ENCODE results near the gene ME1. TPM values are rescaled to one million over a fixed set of nuclear protein-coding genes. Genes with fewer than 3 reads are reported as not detected.

Gene ME1
- total and polyA plus RNA-seq, 2 donors (not counting 3 experiments of a cell fraction or from before 2014, with no cell fraction given) = 7.3 to 29.3 TPM

DNA sequence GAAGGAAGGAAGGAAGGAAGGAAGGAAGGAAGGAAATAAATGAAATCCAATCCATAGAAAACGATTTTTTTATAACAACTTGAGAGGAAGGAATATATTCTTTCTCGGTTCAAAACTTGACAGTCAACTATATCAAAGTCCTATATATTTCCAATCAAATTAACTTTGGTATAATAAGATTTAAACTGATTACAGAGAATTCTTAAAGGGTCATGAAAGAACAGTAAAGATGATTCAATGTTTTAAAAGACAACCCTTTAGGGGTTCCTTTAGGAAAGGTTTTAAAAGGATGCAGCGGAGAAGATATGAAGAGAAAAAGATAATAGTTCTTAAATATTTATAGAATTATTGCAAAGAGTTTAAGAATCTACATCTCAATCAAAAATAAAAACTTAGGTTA, 61.2 kb downstream of the ME1 start:
- intact Hi-C loops (cut with micrococcal nuclease) = no loop called here
- no peak overlapping the region for H3K9ac ChIP-seq (replicated peaks; ENCODE audit: extremely low read depth, insufficient read depth, low read length)
- no peak overlapping the region for H3K4me3 ChIP-seq (replicated peaks in 1 of 3; ENCODE audit: insufficient read depth in 1 of 3, low read depth in 1 of 3, low read length in 3 of 3)
- peaks cover 2% of the 10 kb centered on the region for H3K79me2 ChIP-seq (ENCODE audit: control insufficient read depth, insufficient read depth, low read length)
- no peak overlapping the region for H2AFZ ChIP-seq (ENCODE audit: low read depth, low read length)
- no peaks in the 10 kb centered on the region for H3K27me3 ChIP-seq (ENCODE audit: control insufficient read depth in 2 of 2, insufficient read depth in 2 of 2, low read length in 2 of 2)
- ChIA-PET POLR2A (no interaction called here), CTCF (no interaction called here)
- H3K9me3 ChIP-seq (replicated peaks; ENCODE audit: control insufficient read depth, insufficient read depth, low read length) = no peaks in the 10 kb centered on the region
- no peaks in the 10 kb centered on the region for H3K9me1 ChIP-seq (replicated peaks; ENCODE audit: control insufficient read depth, extremely low read depth, insufficient read depth, low read length)
- DNase-seq (ENCODE audit: low read depth, low spot score) (no peak), FAIRE-seq (no peak)
- no peaks in the 10 kb centered on the region for H4K20me1 ChIP-seq (replicated peaks; ENCODE audit: control insufficient read depth, extremely low read depth, insufficient read depth, low read length)
- BruUV-seq (replicated peaks) = no TSS peak
- H3K27ac ChIP-seq (ENCODE audit: insufficient read depth, low read depth, low read length) = no peak overlapping the region
- no peaks in the 10 kb centered on the region for H3K4me1 ChIP-seq (ENCODE audit: control insufficient read depth, extremely low read depth, insufficient read depth, low read length)
- H3K4me2 ChIP-seq (ENCODE audit: insufficient read depth, low read length) = no peak overlapping the region
- H3K36me3 ChIP-seq (ENCODE audit: control insufficient read depth in 2 of 2, extremely low read depth in 1 of 2, insufficient read depth in 2 of 2, low read length in 2 of 2) = no peaks in the 10 kb centered on the region
- no peak for TF ChIP-seq MYC (IDR thresholded peaks at IDR 0.05; ENCODE audit: low read depth, low read length)
- TF ChIP-seq JUN (IDR thresholded peaks at IDR 0.05; ENCODE audit: borderline replicate concordance, insufficient read depth, insufficient read length, low read depth) = no peak
- TF ChIP-seq POLR2AphosphoS5 (IDR thresholded peaks at IDR 0.05; ENCODE audit: insufficient read depth, low read depth, low read length) = no peak
- TF ChIP-seq EZH2 (IDR thresholded peaks at IDR 0.05; ENCODE audit: borderline replicate concordance, low read depth, low read length, severe bottlenecking) = no peak
- TF ChIP-seq POLR2A (IDR thresholded peaks at IDR 0.05; ENCODE audit: low read depth, low read length) = no peak
- no peak for TF ChIP-seq FOS (IDR thresholded peaks at IDR 0.05; ENCODE audit: borderline replicate concordance, insufficient read depth, low read length)
- TF ChIP-seq, protein P1, sequence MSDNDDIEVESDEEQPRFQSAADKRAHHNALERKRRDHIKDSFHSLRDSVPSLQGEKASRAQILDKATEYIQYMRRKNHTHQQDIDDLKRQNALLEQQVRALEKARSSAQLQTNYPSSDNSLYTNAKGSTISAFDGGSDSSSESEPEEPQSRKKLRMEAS (IDR thresholded peaks at IDR 0.05; ENCODE audit: insufficient read depth, insufficient read length) = no peak
- no peak for TF ChIP-seq GATA2 (IDR thresholded peaks at IDR 0.05; ENCODE audit: insufficient read depth, insufficient read length, low read depth, low read length)
- TF ChIP-seq, protein P2, sequence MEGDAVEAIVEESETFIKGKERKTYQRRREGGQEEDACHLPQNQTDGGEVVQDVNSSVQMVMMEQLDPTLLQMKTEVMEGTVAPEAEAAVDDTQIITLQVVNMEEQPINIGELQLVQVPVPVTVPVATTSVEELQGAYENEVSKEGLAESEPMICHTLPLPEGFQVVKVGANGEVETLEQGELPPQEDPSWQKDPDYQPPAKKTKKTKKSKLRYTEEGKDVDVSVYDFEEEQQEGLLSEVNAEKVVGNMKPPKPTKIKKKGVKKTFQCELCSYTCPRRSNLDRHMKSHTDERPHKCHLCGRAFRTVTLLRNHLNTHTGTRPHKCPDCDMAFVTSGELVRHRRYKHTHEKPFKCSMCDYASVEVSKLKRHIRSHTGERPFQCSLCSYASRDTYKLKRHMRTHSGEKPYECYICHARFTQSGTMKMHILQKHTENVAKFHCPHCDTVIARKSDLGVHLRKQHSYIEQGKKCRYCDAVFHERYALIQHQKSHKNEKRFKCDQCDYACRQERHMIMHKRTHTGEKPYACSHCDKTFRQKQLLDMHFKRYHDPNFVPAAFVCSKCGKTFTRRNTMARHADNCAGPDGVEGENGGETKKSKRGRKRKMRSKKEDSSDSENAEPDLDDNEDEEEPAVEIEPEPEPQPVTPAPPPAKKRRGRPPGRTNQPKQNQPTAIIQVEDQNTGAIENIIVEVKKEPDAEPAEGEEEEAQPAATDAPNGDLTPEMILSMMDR (IDR thresholded peaks at IDR 0.05; ENCODE audit: extremely low read depth in 1 of 2, insufficient read depth in 1 of 2, low read depth in 1 of 2, low read length in 2 of 2) = no peak
- dilution Hi-C loops (cut with MboI; ENCODE audit: extremely low pct_ligation_motif_present, low sequenced_read_pairs) = no loop called here

Data from endothelial cell of umbilical vein (primary cell).